ENCODE measurements around the gene AOPEP.

GRCh38 chr9:95062596-95063065 is 336.1 kb downstream of the AOPEP start:
- TF ChIP-seq EZH2 (IDR thresholded peaks at IDR 0.05; ENCODE audit: borderline replicate concordance, low read length), result no peak
- no peak for TF ChIP-seq CTCF (conservative IDR thresholded peaks at IDR 0.05 in 1 of 2, IDR thresholded peaks at IDR 0.05 in 1 of 2; ENCODE audit: extremely low read depth in 1 of 2, insufficient read depth in 1 of 2, low read depth in 1 of 2, low read length in 2 of 2)

Measured in mammary epithelial cell (primary cell).